Posterior cingulate gyrus (tissue), 11 donors: ENCODE measurements around the gene PYGM.

ENCODE experiments used
- DNase-seq, 10 donors: peaks; one replicate each; pipeline versions ENCODE4 v3.0.0 to v3.0.0-alpha.2; 2020 to 2021; ENCODE audit warnings: mixed read lengths in 3 of 10
- intact Hi-C: fragments of 100-400 bp; cut with DNase I; formaldehyde crosslinking; loops from one replicate; pipeline ENCODE4 v1.15.1; 2023

The PYGM gene

DNA sequence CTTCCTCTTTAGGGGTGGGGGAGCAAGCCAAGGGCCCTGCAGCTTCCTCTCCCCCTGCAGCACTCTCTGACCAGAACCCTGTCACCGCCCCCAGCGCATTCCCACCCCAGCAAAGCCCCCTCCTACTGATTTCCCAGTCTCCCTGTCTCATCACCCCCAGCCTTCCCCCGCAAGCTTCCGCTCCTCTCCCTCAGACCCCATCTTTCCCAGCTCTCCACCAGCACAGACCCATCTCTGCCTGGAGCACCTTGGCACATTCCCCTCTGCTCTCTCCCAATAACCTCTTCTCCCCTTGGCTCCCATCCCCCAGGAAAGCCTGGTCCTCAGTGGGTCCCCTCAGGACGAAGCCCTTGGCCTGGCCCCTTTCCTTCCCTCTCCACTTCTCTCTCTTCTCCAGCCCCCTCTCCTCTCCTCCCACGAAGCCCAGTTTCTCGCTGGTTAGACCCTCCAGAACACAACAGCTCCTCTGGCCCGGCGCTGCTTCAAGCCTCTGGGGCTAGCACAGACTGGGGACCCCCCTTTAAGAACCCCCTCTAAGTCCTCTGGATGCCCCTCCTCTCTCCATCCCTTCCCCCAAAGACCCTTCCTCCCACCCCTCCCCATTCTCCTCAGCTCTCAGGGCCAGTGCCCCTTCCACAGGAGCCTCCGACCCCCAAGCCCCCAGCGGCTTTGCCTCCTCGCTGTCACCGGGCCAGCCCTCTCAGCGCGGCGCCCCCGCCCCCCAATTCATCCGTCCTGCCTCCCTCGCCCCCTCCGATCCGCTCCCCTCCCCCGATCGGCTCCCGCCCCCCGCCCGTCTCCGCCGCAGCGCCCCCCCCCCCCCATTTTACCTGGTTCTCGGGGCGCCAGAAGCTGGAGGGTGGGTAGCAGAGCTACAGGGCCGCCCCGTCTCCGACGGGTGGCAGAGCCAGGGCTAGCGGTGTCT, 37.4 kb downstream of the PYGM start:
- intact Hi-C loops, result loop anchor here (1.0 to 2.0 kb wide), 2 partner anchors 34 to 68 kb away; no protein-coding TSS in a partner anchor
- DNase-seq, result peak in 3 of 10 donors; percentile 70 to 72 (median 72)

DNA sequence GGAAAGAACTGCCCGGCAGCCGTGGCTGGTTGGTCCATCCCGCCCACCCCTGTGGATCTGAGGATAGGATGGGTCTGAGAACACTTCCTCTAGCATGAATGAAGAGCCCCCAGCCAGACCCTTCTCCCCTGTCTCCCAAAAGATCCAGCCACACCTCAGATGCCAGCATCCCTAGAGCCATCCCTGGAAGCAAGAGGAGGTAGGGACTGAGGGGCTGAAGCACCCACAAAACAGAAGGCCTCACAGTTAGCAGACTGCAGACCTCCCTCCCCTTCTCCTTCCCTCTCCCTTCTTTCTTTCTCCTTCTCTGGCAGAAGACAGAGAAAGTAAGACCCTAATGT, 38.4 kb downstream of the PYGM start:
- intact Hi-C loops, result no loop called here
- peak in 1 of 10 donors; percentile 30 for DNase-seq

DNA sequence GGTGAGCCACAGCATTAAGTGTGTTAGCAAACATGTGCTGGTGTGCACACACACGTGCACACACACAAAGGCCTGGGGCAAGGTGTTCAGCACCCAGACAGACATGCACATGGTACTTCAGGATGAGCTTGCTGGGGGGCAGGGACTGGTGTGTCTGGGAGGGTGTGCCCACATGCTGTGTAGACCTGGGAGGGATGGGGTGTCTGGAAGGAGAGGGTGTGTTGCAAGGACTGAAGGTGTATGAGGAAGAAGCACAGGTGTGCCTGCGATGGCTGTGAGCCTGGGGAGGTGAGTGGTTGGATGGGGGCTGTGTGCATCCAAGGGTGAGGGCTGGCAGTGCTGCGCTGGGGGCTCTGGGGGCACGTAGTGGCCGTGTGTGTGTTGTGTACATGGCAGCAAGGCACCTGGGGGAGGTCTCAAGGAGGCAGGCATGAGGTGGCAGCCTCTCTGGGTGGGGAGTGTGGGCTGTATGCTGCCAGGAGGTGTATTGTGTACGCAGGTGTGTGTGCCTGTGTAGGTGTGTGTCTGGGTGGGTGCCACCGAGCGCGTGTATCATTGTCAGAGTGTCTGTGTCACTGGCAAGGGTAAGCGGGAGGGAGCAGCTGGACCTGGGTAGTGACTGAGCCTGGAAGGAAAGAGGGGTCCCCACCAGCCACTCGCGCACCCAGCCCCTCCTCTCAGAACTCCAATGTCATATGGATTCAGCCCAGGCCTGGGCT, 39.0 kb downstream of the PYGM start:
- peak in 2 of 10 donors; percentile 74 to 76 for DNase-seq
- intact Hi-C loops, result no loop called here

DNA sequence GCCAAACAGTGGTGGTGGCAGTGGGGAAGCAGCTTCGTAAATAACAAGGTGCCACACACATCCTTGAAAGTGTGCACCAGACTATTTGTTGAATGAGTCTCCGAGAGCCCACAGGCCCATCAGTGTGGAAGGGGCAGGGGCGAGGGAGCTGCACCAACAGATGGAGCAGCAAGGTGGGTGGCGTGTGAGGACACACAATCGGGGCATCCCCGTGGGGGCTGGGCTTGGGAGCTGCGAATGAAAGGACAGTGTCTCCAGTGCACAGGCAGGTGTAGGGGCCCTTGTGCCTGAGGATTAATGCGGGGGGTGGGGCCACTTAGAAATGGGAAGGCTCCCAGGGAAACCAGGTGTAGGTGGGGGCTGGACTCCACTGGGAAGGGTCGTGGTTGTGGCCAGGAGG, 39.6 kb downstream of the PYGM start:
- peak in 2 of 10 donors; percentile 43 to 67 for DNase-seq

DNA sequence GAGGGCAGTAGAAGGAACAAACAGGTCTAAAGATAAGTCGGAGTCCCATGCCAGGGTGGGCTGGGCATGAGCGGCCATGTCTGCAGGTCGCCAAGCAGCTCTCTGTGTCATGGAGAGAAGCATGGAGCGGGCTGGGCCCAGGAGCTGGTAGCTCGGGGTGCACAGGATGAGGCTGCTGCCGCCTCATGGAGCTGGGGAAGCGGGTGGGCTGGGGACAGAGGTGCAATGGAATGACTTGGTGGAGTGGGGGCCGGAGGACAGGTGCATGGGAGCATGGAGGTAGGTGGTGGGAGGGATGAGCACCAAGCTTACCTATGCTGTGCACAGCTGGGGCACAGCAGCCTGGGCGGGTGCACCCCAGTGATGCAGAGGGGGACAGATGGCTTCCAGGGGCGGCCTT, 40.4 kb downstream of the PYGM start:
- peak in 3 of 10 donors; percentile 23 to 70 (median 69) for DNase-seq
- intact Hi-C loops, result no loop called here

More for the DNA sequence above, 39.6 kb downstream of the PYGM start:
- intact Hi-C loops, result no loop called here

DNA sequence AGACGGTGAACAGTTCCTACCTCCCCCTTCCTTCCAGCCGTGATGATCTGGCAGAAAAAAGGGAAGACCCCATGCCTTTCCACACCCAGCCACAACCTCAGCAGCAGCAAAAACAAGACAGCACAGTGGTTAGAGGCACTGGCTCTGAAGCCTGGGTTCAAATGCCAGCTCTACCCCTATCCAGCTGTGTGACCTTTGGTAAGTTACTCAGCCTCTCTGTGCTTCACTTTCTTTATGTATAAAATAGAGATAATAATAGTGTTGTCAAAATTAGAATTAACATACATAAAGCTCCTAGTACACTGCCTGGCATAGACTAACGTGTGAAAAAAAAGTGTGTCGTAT, 41.0 kb downstream of the PYGM start:
- DNase-seq, result no peak
- intact Hi-C loops, result no loop called here

DNA sequence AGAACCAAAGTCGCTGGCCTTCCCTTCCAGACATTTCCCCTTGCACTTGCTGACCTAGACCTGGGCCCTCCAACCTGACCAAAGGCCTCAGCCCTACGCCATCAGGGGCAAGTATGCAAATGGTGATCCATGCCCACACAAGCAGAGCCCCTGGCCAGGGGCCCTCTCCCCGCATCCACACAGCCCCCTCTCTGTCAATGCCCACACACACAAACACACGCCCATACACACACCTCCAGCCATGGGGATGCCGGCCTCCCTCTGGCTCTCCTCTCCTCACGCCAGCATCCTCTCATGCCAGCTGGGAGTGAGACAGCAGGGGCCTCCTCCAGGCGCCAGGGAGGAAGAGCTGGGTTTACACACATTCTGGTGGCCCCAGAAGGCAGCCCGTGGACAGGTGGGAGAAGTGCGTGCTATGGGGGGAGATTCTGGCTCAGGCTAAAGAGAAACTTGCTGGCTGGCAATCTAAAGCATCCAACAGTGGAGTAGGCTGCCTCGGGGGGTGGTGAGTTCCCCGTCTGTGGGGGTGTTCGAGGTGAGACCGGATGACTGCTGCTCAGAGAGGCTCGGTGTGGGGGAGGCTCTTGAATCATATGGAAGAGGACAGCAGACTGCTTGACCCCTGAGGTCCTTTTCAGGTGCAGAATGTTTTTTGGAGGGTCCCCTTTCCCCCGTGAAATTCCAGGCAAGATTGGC, 41.5 kb downstream of the PYGM start:
- DNase-seq, result peak in 7 of 10 donors; percentile 35 to 92 (median 58)
- intact Hi-C loops, result no loop called here

DNA sequence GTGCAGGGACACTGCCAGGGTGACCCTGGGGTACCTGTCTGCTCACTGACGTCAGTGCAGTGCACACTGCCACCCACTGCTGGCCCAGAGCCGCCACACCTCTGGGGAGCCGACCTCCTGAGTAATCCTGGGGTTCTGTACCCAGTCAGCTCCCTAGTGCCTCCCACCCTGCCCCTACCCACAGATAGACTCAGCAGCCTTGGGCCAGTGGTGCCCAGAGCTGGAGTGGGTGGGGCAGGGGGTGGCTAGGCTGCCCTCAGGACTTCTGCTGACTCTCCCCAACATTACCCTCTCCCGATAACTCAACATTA, 42.6 kb downstream of the PYGM start:
- intact Hi-C loops, result no loop called here
- DNase-seq, result peak in 2 of 10 donors; percentile 55 to 61

DNA sequence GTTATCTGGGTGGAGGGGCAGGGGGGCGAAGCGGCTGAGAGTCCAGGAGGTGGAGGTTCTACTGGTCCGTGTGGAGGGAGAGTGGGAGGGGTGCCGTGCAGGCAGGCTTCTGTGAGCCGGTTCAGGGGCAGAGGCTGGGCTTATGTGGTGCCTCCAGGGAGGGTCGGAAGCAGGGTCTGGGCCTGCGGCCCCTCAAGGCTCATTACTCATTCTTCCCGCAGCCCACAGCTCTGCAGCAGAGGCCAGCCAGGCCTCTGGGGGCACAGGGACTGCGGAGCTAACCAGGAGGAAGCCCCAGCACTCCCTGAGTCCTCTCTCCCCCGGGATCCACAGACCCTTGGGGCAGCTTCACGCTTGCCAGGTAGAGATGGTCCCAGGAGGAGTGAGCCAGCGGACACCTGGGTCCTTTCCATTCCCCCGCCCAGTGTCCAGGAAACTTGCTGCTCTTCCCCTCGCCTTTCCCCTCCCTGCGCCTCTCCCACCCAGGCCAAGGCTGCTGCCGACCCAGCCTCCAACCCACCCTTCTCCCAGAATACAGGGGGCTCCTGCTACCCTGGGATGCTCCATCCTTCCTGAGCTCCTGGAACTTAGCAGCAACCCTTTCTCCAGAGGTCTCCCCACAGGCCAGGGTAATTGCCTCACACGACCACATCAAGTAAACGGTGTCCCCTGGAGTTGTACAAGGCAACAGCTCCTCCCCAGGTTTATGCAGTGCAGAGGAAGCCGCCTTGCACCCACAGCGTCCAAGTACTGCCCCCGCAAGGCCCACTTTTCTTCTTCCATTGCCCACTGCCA, 43.1 kb downstream of the PYGM start:
- intact Hi-C loops, result no loop called here
- peak in 2 of 10 donors; percentile 77 to 81 for DNase-seq

DNA sequence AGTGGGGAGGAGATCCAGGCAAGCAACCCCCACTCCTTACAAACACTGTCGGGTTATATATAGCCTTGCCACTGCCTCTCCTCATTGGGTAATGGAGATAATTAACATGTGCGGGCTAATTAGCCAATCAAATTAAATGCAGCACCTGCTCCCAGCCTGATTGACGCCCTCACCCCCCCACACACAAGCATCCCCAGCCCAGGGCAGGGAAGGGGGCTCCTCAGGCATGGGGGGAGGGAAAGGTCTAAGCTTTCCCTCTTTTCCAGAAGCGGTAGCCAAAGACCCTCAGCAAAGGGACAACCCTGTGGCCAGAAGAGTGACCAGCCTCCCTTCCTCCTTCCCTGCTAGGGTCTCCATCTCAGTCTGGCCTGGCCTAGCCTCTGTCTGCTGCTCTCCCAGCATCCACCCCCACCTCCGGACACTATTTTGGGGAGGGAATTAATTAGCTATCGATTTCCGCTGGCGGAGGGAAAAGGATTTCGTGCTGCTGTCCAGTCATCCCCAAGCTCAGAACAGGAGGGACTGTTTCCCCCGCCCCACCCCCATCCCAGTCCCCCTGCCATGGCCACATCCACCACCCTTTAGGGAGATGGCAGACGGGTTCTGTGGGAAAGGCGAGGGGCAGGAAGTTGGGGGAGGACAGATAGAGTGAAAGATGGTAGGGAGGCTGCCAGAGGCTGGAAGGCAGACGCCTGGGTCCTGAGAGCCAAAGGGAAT, 43.9 kb downstream of the PYGM start:
- DNase-seq, result peak in 1 of 10 donors; percentile 44

DNA sequence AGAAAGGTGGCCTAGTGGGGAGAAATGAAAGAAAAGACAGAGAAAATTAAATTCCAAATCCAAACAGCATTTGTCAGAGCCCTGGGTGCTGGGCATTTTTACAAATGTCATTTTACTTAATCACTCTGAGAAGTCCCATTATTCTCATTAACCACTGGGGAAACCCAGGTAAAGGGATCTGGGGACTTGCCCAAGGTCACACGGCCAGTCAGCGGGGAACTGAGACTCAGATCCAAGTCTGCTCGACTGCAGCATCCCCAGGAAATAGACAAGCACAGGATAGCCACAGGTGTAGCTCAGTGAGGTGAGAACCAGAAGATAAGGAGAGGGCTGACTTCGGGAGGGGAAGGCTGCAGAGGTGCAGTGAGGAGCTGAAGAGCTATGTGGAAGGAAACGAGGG, 44.7 kb downstream of the PYGM start:
- DNase-seq, result no peak
- intact Hi-C loops, result no loop called here

More for the DNA sequence above, 43.9 kb downstream of the PYGM start:
- intact Hi-C loops, result no loop called here

DNA sequence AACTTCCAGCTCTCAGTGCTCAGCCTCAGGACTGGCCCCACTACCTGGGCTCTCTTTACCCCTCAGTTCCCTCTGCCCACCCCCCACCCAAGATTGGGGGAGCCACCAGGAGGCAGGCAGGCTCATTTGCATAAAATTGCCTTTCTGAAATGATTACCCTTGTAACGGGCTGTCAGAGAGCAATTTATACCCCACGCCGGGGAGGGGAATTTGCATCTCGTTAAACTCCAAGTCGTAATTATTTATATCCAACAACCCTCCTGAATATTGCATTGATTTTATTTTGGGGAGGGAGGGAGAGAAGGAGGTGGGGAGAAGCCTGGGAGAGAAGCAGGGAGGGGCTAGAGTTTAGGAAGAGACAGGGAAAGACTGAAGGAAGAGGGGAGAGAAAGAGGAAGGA, 45.1 kb downstream of the PYGM start:
- DNase-seq, result no peak

DNA sequence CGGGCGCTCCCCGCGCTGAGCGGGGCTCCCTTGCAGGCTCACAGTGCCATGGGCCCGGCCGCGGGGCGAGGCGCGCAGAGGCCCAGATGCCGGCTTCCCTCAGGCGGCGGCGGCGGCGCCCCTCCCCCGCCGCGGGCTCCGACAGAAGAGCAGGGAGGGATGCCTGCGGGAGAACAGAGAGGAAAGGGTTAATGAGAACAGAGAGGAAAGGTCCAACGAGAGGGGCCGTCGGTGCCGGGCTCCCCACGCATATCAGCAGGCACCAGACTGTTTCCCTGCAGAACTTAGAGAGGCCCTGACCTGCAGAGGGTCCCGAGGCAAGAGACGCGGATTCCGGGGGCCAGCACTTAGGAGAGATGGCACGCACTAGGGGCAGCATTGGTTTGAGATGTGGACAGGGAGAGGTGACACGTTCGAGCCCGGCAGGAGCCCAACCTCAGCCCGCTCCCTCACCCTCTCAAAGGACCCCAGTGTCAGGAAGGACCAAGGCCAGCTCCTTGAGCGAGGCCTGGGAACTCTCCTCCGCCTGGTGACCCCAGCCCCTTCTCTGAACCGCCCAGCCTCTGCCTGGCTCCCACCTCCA, 45.9 kb downstream of the PYGM start:
- DNase-seq, result peak in 2 of 10 donors; percentile 64 to 82
- intact Hi-C loops, result no loop called here

More for the DNA sequence above, 45.1 kb downstream of the PYGM start:
- intact Hi-C loops, result no loop called here

DNA sequence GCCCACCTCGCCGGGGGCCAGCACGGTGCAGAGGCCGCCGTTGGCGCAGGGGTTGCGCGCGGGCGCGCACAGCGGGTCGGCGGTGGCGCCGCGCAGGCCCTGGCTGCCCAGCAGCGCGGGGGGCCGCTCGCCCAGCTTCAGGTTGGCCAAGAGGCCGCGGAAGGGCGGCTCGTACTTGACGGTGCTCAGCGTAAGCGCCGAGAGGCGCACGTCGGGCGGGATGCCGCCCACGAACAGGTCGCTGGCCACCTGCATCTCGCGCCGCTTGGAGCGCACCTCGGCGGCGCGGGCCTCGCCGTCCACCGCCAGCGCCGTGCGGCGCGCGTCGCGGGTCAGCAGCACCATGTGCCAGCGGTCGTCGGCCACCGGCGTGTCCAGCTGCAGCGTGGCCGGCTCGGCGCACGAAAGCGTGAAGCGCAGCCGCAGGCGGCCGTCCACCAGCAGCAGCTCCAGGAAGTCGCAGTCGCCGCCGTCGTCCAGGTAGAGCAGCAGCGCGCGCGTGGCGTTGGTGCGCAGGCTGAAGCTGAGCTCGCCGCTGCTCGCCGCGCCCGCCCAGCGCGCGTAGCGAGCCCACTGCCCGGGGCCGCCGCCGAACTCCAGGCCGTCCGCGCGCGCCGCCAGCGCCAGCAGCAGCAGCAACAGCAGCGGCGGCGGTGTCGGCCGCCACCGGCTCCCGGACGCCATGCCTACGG, 46.6 kb downstream of the PYGM start:
- DNase-seq, result peak in 2 of 10 donors; percentile 50 to 73
- intact Hi-C loops, result no loop called here

DNA sequence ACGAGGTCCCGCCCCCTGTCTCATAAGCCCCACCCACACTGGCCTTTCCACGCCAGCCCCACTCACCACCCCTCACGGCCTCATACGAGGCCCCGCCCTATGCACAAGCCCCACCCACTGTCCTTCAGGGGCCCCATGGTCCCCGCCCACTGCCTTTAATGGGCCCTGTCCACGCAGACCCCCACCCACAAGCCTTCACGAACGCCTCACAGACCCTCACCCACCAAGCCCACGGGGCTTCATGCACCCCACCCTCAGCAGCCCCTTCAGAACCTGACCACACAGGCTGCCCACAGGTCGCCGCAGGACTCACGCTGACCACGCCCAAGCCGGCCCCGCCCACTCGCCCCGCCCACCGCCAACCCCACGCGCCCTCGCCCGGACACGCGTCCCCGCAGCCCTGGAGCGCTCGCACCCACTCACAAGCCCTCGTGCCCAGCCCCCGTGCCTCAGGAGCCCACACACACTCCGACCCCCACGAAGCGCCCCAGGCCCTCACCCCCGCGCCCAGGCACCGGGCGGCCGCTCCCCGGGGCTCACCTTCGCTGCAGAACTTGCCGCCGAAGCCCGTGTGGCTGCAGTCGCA, 47.3 kb downstream of the PYGM start:
- DNase-seq, result peak in 2 of 10 donors; percentile 64 to 84
- intact Hi-C loops, result no loop called here

DNA sequence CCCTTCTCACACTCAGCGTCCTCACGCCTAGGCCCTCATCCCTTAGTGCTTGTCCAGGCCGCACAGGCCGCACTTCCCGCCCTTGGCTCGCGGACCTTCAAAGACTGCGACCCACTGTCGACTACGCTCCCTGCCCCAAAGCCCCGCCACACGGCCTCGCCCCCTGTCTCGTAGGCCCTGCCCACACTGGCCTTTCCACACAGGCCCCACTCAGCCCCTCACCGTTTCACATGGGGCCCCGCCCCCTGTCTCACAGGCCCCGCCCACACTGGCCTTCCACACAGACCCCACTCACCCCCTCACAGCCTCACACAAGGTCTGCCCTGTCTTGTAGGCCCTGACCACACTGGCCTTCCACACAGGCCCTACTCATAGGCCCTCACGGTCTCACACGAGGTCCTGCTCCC, 47.8 kb downstream of the PYGM start:
- intact Hi-C loops, result no loop called here
- peak in 2 of 10 donors; percentile 79 to 81 for DNase-seq

DNA sequence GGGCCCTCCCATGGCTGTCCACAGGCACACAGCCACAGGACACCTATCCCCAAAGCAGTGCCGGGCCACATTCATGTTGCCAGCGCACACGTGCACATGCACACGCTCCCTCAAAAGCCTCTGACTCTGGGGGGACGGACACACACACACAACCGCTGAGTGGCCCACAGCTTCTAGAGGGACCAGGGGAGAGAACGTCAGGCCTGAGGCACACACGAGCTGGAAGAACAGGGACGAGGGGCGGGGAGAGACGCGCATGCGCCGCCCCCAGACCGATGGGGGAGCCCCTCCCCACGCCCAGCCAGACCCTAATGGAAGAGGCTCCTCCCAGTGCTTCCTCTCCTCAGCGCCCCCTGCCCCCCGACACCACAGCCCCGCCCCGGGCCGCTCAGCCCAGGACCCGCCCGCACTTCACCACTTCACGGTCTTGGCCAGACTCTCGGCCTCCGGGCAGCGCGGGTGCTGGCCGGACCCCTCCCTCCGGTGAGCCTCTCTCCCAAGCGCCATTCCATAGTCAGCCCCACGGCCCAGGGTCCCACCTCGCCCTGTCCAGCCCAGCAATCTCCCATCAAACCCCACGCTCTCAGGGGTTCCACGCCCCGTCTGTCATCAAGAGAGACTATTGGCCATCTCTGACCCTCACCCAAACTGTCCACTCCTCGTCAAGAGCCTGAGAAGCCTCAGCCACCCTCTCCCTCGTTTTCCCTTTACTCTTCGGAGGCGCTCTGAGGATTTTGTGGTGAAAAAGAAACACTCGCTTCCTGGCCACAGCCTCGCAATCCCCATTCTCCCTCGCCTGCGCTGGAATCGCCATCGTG, 48.4 kb downstream of the PYGM start:
- peak in 2 of 10 donors; percentile 82 to 84 for DNase-seq
- intact Hi-C loops, result no loop called here
